Measurements from ENCODE around the gene MRPS23. TPM values are rescaled to one million over a fixed set of nuclear protein-coding genes. Genes with fewer than 3 reads are reported as not detected.
A peak's percentile ranks its signal among the peaks of the same experiment; 100 is the strongest.

MRPS23 gene
- total and polyA plus RNA-seq, 2 of the 13 experiments (the other 11 are each of a cell fraction or from before 2014, with no cell fraction given) = 63.2 to 181 TPM

DNA sequence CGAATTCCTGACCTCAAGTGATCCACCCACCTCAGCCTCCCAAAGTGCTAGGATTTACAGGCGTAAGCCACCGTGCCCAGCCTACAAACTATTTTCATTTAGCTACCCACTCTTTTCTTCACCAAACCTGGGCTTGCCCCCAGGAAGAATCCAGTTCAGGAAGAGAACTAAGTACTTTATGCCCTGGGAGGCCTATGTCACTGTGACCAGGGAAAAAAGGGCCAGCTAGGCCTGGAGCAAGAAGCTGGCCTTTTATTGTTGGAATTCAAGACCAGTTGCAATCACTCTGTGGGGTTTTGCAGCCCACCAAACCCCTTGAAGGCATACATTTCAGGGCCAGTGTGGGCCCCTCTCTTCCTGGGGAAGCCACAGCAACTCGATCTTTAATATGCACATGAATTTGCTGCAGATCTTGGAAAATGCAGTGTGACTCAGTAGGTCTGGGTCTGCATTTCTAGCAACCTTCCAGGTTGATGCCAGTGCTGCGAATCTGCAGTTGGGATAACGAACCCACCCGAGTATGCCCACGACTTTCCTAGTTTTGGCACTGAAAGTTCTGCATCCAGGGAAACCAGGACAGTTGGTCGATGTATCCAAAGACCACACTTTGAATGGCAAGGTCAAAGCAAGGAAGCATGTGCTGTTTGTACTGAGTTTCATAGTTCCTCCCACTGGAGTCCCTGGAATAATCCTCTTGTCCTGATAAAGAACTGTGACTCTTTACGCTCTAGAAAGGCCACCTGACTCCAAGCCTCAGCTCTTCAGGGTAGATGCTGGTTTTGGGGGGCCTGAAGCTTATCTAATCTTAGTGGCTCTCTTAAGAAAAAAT, 7.2 kb upstream of the MRPS23 start (continued):
- TF ChIP-seq ZNF292 (CRISPR knock-in tag; IDR thresholded peaks at IDR 0.05; ENCODE audit: borderline replicate concordance, low read depth) (no peak; the same call in 1 of the 2 replicates), ZNF333 (CRISPR knock-in tag; IDR thresholded peaks at IDR 0.05; ENCODE audit: borderline replicate concordance) (no peak), CHCHD3 (CRISPR knock-in tag; IDR thresholded peaks at IDR 0.05) (no peak), HIVEP1 (CRISPR knock-in tag; IDR thresholded peaks at IDR 0.05) (no peak), ZMAT3 (CRISPR knock-in tag; conservative IDR thresholded peaks at IDR 0.05) (peak; percentile 44; the same call in 1 of the 2 replicates), TGIF2 (CRISPR knock-in tag; IDR thresholded peaks at IDR 0.05) (no peak), MEF2D (CRISPR knock-in tag; IDR thresholded peaks at IDR 0.05) (no peak), RXRA (CRISPR knock-in tag; IDR thresholded peaks at IDR 0.05) (no peak), SMARCC2 (IDR thresholded peaks at IDR 0.05) (no peak), POLR2G (IDR thresholded peaks at IDR 0.05; ENCODE audit: low read depth, low read length) (no peak), KMT2B (CRISPR knock-in tag; IDR thresholded peaks at IDR 0.05) (no peak), ZNF674 (CRISPR knock-in tag; IDR thresholded peaks at IDR 0.05; ENCODE audit: low read depth) (no peak), ZNF234 (CRISPR knock-in tag; conservative IDR thresholded peaks at IDR 0.05) (no peak), ZC3H13 (CRISPR knock-in tag; IDR thresholded peaks at IDR 0.05) (0 out of 2 replicates have a peak, but pooled peaks have one; percentile 68), RORA (CRISPR knock-in tag; IDR thresholded peaks at IDR 0.05) (0 out of 2 replicates have a peak, but pooled peaks have one; percentile 61)
- TF ChIP-seq, protein P1, sequence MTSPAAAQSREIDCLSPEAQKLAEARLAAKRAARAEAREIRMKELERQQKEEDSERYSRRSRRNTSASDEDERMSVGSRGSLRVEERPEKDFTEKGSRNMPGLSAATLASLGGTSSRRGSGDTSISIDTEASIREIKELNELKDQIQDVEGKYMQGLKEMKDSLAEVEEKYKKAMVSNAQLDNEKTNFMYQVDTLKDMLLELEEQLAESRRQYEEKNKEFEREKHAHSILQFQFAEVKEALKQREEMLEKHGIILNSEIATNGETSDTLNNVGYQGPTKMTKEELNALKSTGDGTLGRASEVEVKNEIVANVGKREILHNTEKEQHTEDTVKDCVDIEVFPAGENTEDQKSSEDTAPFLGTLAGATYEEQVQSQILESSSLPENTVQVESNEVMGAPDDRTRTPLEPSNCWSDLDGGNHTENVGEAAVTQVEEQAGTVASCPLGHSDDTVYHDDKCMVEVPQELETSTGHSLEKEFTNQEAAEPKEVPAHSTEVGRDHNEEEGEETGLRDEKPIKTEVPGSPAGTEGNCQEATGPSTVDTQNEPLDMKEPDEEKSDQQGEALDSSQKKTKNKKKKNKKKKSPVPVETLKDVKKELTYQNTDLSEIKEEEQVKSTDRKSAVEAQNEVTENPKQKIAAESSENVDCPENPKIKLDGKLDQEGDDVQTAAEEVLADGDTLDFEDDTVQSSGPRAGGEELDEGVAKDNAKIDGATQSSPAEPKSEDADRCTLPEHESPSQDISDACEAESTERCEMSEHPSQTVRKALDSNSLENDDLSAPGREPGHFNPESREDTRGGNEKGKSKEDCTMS (CRISPR knock-in tag; conservative IDR thresholded peaks at IDR 0.05) = no peak
- TF ChIP-seq, protein P2, sequence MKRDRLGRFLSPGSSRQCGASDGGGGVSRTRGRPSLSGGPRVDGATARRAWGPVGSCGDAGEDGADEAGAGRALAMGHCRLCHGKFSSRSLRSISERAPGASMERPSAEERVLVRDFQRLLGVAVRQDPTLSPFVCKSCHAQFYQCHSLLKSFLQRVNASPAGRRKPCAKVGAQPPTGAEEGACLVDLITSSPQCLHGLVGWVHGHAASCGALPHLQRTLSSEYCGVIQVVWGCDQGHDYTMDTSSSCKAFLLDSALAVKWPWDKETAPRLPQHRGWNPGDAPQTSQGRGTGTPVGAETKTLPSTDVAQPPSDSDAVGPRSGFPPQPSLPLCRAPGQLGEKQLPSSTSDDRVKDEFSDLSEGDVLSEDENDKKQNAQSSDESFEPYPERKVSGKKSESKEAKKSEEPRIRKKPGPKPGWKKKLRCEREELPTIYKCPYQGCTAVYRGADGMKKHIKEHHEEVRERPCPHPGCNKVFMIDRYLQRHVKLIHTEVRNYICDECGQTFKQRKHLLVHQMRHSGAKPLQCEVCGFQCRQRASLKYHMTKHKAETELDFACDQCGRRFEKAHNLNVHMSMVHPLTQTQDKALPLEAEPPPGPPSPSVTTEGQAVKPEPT (CRISPR knock-in tag; IDR thresholded peaks at IDR 0.05; ENCODE audit: low read depth) = no peak
- TF ChIP-seq, protein P3, sequence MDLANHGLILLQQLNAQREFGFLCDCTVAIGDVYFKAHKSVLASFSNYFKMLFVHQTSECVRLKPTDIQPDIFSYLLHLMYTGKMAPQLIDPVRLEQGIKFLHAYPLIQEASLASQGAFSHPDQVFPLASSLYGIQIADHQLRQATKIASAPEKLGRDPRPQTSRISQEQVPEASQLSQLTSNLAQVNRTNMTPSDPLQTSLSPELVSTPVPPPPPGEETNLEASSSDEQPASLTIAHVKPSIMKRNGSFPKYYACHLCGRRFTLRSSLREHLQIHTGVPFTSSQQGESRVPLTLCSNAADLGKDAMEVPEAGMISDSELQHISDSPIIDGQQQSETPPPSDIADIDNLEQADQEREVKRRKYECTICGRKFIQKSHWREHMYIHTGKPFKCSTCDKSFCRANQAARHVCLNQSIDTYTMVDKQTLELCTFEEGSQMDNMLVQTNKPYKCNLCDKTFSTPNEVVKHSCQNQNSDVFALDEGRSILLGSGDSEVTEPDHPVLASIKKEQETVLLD (CRISPR knock-in tag; IDR thresholded peaks at IDR 0.05; ENCODE audit: low read depth) = no peak
- TF ChIP-seq, protein P4, sequence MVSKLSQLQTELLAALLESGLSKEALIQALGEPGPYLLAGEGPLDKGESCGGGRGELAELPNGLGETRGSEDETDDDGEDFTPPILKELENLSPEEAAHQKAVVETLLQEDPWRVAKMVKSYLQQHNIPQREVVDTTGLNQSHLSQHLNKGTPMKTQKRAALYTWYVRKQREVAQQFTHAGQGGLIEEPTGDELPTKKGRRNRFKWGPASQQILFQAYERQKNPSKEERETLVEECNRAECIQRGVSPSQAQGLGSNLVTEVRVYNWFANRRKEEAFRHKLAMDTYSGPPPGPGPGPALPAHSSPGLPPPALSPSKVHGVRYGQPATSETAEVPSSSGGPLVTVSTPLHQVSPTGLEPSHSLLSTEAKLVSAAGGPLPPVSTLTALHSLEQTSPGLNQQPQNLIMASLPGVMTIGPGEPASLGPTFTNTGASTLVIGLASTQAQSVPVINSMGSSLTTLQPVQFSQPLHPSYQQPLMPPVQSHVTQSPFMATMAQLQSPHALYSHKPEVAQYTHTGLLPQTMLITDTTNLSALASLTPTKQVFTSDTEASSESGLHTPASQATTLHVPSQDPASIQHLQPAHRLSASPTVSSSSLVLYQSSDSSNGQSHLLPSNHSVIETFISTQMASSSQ (IDR thresholded peaks at IDR 0.05; ENCODE audit: low read depth) = no peak
- TF ChIP-seq, protein P4 (CRISPR knock-in tag; IDR thresholded peaks at IDR 0.05; ENCODE audit: borderline replicate concordance) = 0 out of 2 replicates have a peak, but pooled peaks have one; percentile 25

Data from HepG2 (cell line).